NOMO-1 treated with dmso at 0.1 percent for 144 hours (cell line): ENCODE data around the gene PPP1R9B.

Experiments used
- DNase-seq: peaks from one replicate; lab custom pipeline; 2025; ENCODE audit not compliant: unreplicated experiment; lab: John Stamatoyannopoulos, UW

Gene PPP1R9B

DNA sequence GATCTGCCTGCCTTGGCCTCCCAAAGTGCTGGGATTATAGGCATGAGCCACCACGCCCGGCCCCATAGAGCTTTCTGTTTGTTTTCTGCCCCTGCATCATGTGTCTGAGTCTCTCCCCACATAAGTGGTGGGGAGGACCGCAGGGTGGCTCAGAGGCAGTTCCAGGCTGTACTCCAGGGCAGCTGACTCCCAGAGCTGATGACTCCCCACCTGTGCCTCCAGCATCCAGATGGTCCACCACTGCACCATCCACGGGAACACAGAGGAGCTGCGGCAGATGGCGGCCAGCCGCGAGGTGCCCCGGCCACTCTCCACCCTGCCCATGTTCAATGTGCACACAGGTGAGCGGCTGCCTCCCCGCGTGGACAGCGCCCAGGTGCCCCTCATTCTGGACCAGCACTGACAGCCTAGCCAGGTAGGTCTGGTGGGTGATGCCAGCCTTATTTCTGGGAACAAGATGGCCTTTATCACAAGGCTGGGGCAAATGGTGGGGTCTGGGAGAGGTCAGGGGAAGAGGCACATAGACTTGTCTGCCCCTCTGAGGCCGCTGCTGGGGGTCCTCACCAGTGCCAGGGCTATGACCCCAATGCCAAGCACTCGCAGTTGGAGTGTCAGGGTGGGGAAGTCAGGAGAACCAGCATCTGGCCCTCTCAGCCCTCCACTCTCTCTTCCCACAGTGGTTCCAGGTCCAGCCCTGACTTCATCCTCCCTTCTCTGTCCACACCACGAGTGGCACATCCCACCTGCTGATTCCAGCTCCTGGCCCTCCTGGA is 24.7 kb upstream of the PPP1R9B start:
- DNase-seq = no peak

GRCh38 chr17:50174444-50174843 is 24.0 kb upstream of the PPP1R9B start:
- DNase-seq = no peak

GRCh38 chr17:50173335-50173941 is 23.0 kb upstream of the PPP1R9B start:
- DNase-seq = no peak

GRCh38 chr17:50172936-50173334 is 22.5 kb upstream of the PPP1R9B start:
- no peak for DNase-seq

GRCh38 chr17:50172130-50172529 is 21.7 kb upstream of the PPP1R9B start:
- no peak for DNase-seq

DNA sequence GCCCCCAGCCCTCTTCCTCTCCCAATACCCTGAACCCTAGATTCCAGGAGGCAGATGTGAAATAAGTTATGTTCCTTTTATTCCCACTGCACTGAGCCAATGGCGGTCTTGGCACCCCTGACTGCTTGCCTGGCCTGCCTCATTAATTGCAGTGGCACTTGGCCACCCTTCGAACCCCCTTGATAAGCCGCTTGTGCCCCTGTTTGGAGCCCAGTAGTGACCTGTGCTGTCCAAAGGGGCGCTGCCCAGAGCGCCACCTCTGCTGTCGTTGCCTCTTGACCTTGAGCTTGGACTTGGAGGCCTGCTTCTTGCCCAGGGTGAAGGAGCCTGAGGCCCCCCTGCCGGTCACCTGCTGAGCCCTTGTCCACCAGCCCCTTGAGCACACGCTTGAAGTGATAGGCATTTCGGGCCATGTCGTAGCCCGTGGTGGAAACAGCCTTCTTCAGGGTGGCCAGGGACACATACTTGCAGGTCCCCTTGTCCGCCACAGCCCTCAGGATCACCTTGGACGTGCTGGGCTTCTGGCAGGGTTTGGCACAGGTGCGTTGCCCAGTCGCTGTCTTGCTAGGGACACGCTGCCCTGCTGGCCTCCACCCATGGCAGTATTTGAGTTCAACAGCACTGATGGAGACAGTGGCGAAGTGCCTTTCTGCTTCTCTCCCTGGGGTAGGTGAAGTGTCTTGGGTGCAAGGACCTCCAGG is 21.0 kb upstream of the PPP1R9B start:
- DNase-seq = no peak

DNA sequence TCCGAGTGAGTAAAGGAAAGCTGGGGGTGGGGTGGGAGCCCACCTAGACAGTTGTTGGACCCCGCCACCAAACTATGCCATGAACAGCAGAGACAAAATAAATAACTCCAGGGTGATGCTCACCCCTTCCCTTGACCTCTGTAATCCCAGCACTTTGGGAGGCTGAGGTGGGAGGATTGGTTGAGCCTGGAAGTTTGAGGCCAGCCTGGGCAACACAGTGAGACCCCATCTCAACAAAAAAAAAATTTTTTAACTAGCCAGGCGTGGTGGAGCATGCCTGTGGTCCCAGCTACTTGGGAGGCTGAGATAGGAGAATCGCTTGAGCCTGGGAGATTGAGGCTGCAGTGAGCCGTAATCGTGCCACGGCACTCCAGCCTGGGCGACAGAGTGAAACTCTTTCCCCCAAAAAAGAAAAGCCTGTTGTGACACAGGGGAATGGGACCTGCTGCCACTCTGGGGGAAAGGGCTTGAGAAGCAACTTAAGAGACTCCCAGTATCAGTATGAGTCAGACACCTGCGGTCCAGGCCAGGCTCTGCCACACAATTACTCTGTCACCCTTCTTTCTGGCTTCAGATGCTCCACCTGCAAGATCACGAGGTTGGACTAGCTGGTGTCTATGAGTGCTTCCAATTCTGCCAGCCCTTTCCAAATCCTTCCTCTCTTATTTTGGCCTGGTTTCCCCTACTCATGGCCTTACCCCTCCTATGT is 20.3 kb upstream of the PPP1R9B start:
- no peak for DNase-seq

DNA sequence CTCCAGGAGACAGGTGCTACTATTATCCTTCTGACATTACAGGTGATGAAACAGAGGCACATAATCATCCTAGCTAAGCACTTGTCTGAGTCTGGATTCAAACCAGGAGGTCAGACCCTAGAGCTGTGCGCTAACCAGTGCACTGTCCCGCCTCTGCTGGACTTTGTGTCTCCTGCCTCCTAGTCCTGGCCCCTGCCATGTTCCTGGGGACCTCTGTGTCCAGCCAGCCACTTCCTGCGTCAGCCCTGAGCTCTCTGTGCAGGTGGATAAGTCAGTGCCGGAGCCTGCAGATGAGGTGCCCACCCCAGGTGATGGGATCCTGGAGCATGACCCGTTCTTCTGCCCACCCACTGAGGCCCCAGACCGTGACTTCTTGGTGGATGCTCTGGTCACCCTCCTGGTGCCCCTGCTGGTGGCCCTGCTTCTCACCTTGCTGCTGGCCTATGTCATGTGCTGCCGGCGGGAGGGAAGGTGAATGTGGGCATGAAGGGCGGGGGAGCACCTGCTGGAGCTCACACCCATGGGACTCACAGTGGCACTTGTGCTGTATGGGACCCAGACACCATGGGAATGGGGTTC is 19.5 kb upstream of the PPP1R9B start:
- DNase-seq = no peak

- peak; percentile 60 for DNase-seq
Observed at GRCh38 chr17:50169121-50169764, 18.8 kb upstream of the PPP1R9B start.

DNA sequence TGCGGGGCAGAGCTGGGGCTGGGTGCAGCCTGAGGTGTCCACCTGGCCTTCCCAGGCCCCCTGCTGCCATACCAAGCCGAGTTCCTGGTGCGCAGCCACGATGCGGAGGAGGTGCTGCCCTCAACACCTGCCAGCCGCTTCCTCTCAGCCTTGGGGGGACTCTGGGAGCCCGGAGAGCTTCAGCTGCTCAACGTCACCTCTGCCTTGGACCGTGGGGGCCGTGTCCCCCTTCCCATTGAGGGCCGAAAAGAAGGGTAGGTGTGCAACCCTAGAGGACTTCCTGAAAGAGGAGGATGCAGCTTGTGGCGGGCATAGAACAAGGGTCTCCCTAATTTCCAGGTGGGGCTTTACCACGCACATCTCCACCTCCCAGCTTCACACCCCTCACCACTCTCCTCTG is 17.8 kb upstream of the PPP1R9B start:
- DNase-seq = no peak

DNA sequence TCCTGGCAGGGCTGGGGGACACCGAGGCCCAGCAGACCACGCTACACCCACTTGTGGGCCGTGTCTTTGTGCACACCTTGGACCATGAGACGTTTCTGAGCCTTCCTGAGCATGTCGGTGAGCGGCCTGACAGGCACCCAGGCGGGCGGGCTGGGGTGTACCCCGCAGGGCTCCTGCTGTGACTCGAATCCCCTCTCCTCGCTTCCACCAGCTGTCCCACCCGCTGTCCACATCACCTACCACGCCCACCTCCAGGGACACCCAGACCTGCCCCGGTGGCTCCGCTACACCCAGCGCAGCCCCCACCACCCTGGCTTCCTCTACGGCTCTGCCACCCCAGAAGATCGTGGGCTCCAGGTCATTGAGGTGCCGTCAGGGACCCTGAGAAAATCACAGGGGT is 16.9 kb upstream of the PPP1R9B start:
- DNase-seq = no peak

DNA sequence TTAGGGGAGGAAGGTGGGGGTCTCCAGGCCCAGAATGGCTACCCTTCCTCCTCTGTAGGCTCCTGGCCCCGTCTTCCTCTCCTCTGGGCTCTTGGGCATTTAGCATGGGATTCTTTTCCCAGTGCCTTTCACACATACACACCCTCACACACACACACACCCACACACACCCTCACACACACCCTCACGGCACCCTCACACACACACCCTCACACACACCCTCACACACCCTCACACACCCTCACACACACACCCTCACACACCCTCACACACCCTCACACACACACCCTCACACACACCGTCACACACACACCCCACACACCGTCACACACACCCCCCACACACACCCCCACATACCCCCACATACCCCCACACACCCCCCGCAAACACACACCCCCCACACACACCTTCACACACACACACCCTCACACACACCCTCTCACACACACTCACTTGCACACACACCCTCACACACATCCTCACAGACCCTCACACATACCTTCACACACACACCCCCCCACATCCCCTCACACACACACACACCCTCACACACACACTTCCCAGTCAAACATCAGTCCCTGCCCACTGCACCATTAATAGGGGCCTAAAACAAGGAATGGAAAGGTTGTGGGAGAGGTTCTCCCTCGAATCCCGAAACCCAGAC is 16.2 kb upstream of the PPP1R9B start:
- DNase-seq = no peak

DNA sequence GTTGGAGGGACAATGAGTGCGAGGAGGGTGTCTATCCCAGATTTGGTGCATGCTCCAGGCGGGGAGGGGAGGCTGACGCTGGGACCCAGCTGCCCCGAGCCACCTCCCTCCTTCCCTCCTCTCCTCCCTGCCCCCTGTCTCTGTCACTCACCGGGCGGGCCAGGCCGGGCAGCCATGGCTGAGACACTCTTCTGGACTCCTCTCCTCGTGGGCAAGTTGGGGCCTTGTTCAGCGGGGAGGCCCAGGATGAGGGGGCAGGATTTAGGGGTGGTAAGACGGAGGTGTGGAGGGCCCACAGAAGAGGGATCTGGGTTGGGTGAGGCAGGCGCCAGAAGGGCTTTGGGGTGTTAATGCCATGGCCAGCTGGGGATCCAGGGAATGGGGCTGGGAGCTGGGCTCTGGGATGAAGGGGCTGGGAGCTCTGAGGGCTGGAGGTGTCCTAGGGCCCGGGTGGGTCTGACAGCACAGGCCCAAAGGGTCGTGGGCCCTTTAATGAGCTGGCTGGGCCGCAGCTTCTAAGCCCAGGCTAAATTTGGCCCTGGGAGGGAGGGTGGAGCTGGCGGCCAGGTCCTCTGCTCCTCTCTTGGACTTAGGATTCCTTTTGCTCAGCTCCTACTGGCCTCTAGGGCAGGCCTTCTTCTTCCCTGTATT is 15.5 kb upstream of the PPP1R9B start, which contains the start of gene SGCA:
Gene SGCA, plus strand, starts transcription at position 139 of the 651 bp plus-strand sequence. Its CDS starts 36 bp downstream, at position 175.
- DNase-seq = no peak

- DNase-seq = no peak
Observed at GRCh38 chr17:50165466-50165865, 15.0 kb upstream of the PPP1R9B start.

GRCh38 chr17:50165066-50165465 is 14.6 kb upstream of the PPP1R9B start:
- no peak for DNase-seq

DNA sequence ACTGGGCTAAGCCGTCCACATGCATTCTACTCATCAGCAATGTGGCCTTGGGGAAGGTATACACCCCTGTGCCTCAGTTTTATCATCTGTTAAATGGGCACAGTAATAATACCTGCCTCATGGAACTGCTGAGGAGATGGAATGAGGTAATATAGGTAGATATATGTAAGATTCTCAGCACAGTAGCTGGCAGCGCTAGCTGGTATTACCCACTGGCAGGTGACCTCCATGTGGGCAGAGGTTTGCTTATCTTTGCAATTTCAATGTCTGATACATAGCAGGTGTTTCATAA is 14.2 kb upstream of the PPP1R9B start:
- DNase-seq = no peak

- DNase-seq = no peak
Observed at GRCh38 chr17:50163843-50164696, 13.6 kb upstream of the PPP1R9B start.

DNA sequence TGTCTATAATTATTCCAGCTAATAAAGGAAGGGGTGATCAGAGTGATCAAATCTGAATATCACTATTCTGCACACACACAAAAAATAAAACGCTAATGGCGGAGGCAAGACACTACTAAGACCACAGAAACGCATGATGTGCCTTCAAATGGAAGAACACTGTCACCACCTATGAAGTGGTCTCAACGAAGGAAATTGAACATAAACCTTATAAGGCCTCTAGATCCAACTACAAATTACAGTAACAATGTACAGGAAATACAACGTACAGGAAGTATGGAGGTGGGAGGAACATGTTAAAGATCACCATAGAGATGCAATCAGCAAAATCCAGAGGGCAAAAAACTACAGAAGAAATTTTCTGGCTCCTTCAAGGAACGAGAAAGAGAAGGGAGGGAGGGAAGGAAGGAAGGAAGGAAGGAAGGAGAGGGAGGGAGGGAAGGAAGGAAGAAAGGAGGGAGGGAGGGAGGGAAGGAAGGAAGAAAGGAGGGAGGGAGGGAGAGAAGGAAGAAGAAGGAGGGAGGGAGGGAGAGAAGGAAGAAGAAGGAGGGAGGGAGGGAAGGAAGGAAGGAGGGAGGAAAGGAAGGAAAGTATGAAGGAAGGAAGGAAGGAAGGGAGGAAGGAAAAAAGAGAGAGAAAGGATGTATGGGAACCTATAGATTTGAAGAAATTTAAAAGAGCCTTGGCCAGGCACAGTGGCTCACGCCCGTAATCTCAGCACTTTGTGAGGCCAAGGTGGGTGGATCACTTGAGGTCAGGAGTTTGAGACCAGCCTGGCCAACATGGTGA is 12.2 kb upstream of the PPP1R9B start:
- no peak for DNase-seq
